ENCODE results near the gene GABRG3. TPM values are rescaled to one million over a fixed set of nuclear protein-coding genes. Genes with fewer than 3 reads are reported as not detected.
"Not testable (repeated sequence)": the region's sequence is repeated elsewhere in the genome, so short reads cannot be mapped to it uniquely, and the experiment has no call there.

Gene GABRG3
- total and polyA plus RNA-seq, 2 of the 4 experiments (the other 2 are of a cell fraction): not detected

- H3K9me3 ChIP-seq (ENCODE audit: control insufficient read depth, insufficient read depth, low read length); H3K23ac ChIP-seq (ENCODE audit: low read depth, low read length); ATAC-seq (ENCODE audit: low read depth); H2AK9ac ChIP-seq (replicated peaks; ENCODE audit: low read depth, low read length, poor library complexity); intact Hi-C loops (cut with micrococcal nuclease); H2AFZ ChIP-seq (replicated peaks; ENCODE audit: low read length, poor library complexity); H3K27ac ChIP-seq (ENCODE audit: insufficient read depth, low read length); H2AK5ac ChIP-seq (ENCODE audit: low read depth, low read length); POLR2A ChIA-PET (ENCODE audit: unreplicated experiment); H4K8ac ChIP-seq (ENCODE audit: low read depth in 2 of 2, low read length in 2 of 2); H2BK5ac ChIP-seq (ENCODE audit: low read depth, low read length, poor library complexity, severe bottlenecking); H3K18ac ChIP-seq (ENCODE audit: low read depth, low read length); H3K4me1 ChIP-seq (ENCODE audit: control insufficient read depth, insufficient read depth, low read length); H2BK20ac ChIP-seq (ENCODE audit: low read depth, low read length); H3K9me1 ChIP-seq (ENCODE audit: insufficient read depth, low read length); H2BK15ac ChIP-seq (ENCODE audit: low read depth, low read length); H4K91ac ChIP-seq (ENCODE audit: insufficient read depth, low read depth, low read length); H3K36me3 ChIP-seq (ENCODE audit: control insufficient read depth, insufficient read depth, low read length); H4K5ac ChIP-seq (ENCODE audit: low read depth, low read length); CTCF ChIA-PET; H3K27me3 ChIP-seq (ENCODE audit: control insufficient read depth, insufficient read depth, low read length); H3K4me3 ChIP-seq (ENCODE audit: insufficient read depth, low read depth, low read length); H3K9ac ChIP-seq (ENCODE audit: low read depth, low read length); H2BK120ac ChIP-seq (ENCODE audit: low read depth, low read length); H3K14ac ChIP-seq (replicated peaks; ENCODE audit: low read depth, low read length); H4K20me1 ChIP-seq (ENCODE audit: insufficient read depth, low read length); dilution Hi-C loops (cut with HindIII; ENCODE audit: low sequenced_read_pairs, unreplicated experiment); H3K79me1 ChIP-seq (ENCODE audit: low read depth in 1 of 2, low read length in 2 of 2); BruUV-seq (replicated peaks); H3K56ac ChIP-seq (ENCODE audit: extremely low read depth, insufficient read depth, low read length); H3K4ac ChIP-seq (ENCODE audit: low read depth, low read length); H3K4me2 ChIP-seq (ENCODE audit: low read depth, low read length); DNase-seq: not testable (repeated sequence)
- no CpG with 5 or more reads among the region's 4 CpGs for WGBS, 2 experiments (ENCODE audit: extremely low coverage in 2 of 2, insufficient read length in 1 of 2)
- in situ Hi-C loops (cut with MboI; ENCODE audit: low sequenced_read_pairs): loop anchor here (25.0 kb wide), 1 partner anchor 1491 kb away; no protein-coding TSS in a partner anchor
These were observed 32.0 kb downstream of the GABRG3 start for GRCh38 chr15:27003003-27003402.

DNA sequence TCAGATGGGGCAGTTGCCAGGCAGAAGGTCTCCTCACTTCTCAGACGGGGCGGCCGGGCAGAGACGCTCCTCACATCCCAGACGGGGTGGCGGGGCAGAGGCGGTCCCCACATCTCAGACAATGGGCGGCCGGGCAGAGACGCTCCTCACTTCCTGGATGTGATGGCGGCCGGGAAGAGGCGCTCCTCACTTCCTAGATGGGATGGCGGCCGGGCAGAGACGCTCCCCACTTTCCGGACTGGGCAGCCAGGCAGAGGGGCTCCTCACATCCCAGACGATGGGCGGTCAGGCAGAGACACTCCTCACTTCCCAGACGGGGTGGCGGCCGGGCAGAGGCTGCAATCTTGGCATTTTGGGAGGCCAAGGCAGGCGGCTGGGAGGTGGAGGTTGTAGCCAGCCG is 33.2 kb downstream of the GABRG3 start:
- BruUV-seq (replicated peaks); H2BK15ac ChIP-seq (ENCODE audit: low read depth, low read length); H4K5ac ChIP-seq (ENCODE audit: low read depth, low read length); H3K23ac ChIP-seq (ENCODE audit: low read depth, low read length); H2AFZ ChIP-seq (replicated peaks; ENCODE audit: low read length, poor library complexity); H3K27ac ChIP-seq (ENCODE audit: insufficient read depth, low read length); POLR2A ChIA-PET (ENCODE audit: unreplicated experiment); ATAC-seq (ENCODE audit: low read depth); H3K4ac ChIP-seq (ENCODE audit: low read depth, low read length); H3K27me3 ChIP-seq (ENCODE audit: control insufficient read depth, insufficient read depth, low read length); H4K91ac ChIP-seq (ENCODE audit: insufficient read depth, low read depth, low read length); H2BK5ac ChIP-seq (ENCODE audit: low read depth, low read length, poor library complexity, severe bottlenecking); H3K36me3 ChIP-seq (ENCODE audit: control insufficient read depth, insufficient read depth, low read length); H3K18ac ChIP-seq (ENCODE audit: low read depth, low read length); H3K79me1 ChIP-seq (ENCODE audit: low read depth in 1 of 2, low read length in 2 of 2); H3K9me3 ChIP-seq (ENCODE audit: control insufficient read depth, insufficient read depth, low read length); H3K4me1 ChIP-seq (ENCODE audit: control insufficient read depth, insufficient read depth, low read length); H3K9ac ChIP-seq (ENCODE audit: low read depth, low read length); H2AK5ac ChIP-seq (ENCODE audit: low read depth, low read length); H3K56ac ChIP-seq (ENCODE audit: extremely low read depth, insufficient read depth, low read length); H3K4me3 ChIP-seq (ENCODE audit: insufficient read depth, low read depth, low read length); CTCF ChIA-PET; dilution Hi-C loops (cut with HindIII; ENCODE audit: low sequenced_read_pairs, unreplicated experiment); H2BK20ac ChIP-seq (ENCODE audit: low read depth, low read length); H2AK9ac ChIP-seq (replicated peaks; ENCODE audit: low read depth, low read length, poor library complexity); H3K4me2 ChIP-seq (ENCODE audit: low read depth, low read length); H2BK120ac ChIP-seq (ENCODE audit: low read depth, low read length); H4K20me1 ChIP-seq (ENCODE audit: insufficient read depth, low read length); H3K9me1 ChIP-seq (ENCODE audit: insufficient read depth, low read length); intact Hi-C loops (cut with micrococcal nuclease); H3K14ac ChIP-seq (replicated peaks; ENCODE audit: low read depth, low read length); H4K8ac ChIP-seq (ENCODE audit: low read depth in 2 of 2, low read length in 2 of 2); DNase-seq: not testable (repeated sequence)
- WGBS, 2 experiments (ENCODE audit: extremely low coverage in 2 of 2, insufficient read length in 1 of 2): no CpG with 5 or more reads among the region's 24 CpGs
- in situ Hi-C loops (cut with MboI; ENCODE audit: low sequenced_read_pairs): loop anchor here (25.0 kb wide), 1 partner anchor 1492 kb away; no protein-coding TSS in a partner anchor

Measured in IMR-90 (cell line).